GM19099 (cell line): ENCODE results near the gene OSBPL10.

ENCODE experiments used
- POLR2A ChIP-seq: IDR thresholded peaks from 3 replicates; pipeline ENCODE4 v1.6.1; 2011; ENCODE audit warnings: low read depth; ENCODE audit not compliant: insufficient read length; ENCODE audit errors: extremely low read depth

The OSBPL10 gene

GRCh38 chr3:31840252-31840651 is 140.8 kb downstream of the OSBPL10 start:
- no peak for TF ChIP-seq POLR2A

DNA sequence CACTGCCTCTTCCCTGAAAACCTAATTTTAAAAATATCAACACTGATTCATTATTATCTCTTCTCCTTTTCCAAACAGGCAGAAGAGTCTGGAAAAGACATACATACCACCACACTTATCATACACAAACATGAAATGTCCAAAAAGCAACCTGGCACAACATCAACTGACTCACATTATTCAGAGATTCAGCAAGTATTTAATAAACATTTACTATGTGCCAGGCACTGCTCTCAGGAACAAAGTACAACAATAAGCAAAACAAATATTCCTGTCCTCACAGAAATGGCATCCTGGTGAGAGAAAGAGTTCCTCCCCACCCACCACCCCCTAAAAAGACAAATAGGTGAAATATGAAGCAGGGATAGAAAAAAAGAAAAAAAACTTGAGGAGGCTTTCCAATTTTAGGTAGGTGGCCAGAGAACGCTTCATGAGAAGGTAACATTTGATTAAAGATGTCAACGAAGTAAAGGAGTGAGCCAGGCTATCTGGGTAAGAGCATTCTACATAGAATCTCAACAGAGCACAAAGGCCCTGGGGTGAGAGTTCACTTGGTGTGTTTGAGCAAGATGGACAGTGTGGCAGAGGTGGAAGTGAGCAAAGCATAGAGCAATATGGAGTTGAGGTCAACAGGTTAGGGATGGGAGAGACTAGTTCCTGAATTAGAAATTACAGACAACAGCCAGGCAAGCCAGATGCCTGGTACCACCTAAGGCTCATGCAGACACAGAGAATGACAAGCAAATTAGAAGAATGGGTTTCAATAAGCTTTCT is 141.7 kb downstream of the OSBPL10 start:
- TF ChIP-seq POLR2A, result no peak

DNA sequence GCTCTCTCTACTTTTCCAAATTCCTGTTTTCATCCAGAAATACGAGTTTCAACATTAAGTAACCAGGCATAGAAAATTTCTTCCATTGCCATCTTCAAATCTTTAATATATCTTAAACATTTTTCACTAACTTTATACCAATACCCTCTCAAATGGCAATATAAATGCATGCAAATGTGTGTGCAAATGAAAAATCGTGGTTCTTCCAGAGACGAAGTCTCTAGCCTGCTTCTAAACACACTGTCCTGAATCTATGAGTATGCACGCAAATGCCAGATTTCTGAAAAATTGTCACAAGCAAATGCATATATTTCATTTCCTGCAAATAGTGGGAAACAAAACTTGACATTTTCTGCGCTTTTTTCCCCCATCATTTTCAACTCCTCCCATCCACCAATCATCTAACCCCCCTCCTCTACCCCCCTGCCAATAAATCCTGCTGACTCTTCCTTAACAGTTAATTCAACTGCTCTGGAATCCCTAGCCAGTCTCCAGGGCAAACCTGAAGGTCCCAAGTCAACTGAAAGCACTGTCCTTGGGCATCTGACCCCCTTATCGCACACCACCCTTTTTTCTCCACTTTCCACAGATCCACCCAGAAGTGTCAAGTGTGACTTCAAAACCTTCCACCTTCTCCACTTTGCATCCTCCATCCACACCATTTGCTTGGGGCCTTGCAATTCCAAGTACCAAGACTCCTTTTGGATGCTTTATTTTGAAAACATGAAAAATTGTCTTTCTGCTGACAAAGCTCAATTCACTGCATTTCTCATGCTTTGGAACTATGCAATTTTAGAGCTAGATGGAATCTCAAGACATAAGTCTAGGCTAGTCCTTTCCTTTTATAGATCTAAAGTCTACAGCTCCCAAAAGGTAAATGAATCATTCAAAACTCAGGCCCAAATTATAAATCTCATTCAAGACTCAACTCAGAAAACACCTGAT is 144.7 kb downstream of the OSBPL10 start:
- TF ChIP-seq POLR2A, result no peak

DNA sequence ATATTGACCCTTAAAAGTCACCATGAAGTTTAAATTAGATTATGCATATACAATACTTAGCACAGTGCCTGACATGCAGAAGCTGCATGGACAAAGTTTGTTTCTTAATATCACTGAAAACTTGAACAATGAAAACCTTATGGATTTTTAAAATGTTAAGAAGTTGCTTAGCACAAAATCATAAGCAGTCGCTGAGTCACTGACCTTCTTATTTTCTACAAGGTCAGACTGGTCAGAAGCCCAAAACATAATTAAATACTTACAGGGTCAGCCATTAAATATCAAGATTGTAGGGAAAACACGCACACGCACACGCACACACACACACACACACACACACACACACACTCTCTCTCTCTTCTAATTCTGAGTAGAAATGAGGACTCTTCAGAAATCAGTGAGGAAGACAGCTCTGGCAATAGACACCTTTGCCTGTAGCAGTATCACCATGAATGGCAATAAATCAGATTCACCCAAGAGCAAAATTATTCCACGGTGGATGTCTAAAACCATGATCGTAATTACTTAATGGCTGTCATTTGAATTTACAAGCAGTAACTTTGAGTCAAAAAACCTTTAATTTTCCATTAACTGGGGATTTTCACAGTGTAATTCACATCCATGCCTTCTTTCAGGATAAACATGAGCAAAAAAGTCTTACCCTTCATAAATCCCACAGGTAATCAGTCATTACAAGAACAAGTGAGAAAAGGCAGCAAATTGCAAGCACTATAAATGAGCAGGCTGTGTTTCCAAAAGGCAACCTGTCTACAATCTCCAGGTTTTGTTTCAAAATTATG is 147.5 kb downstream of the OSBPL10 start:
- no peak for TF ChIP-seq POLR2A

DNA sequence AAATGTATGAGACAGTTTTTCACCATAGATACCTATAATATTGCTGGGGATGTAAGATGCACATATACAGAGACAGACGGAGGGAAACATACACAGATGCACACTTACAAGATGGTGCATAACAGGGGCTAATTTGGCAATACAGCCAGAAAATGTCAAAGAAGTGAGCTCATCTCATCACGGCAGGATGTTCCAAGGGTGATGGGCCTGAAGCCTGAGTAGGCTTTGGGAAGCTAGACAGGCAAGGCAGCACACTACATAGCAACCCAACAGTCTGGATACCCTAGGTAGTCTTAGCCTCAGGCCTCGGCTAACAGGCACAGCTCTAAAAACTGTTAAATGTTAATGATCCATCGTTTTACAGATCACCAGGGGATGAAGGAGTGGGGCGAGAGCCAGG is 148.5 kb downstream of the OSBPL10 start:
- TF ChIP-seq POLR2A, result no peak

- TF ChIP-seq POLR2A, result no peak
These were observed 149.5 kb downstream of the OSBPL10 start for GRCh38 chr3:31831591-31831990.

DNA sequence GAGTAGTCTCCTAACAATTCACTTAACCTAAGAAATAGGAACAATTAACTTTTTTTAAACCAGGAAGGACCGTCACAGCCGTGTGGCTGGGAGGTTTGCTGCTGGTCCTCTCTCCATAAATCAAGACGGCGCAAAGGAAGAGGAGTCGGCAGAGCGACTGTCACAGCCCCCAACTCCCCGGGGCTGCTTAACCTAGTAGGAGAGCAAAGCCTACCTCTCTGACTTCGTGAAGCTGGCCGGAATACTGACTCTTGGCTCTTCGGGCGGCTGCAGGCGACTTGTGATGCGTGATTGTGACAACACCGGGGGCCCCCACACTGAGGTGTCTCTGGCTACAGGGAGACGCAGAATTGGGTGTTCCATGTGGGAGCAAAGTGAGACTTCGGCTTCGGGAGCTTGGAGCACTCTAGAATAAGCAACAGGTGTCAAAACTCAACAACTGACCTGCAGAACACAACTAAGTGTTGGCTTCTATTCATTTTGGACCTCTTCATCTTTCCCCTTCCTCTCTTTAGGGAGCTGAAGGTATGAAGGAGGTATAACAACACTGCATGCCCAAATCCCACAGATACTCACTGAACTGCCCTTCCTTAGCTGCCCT is 151.1 kb downstream of the OSBPL10 start:
- TF ChIP-seq POLR2A, result no peak

DNA sequence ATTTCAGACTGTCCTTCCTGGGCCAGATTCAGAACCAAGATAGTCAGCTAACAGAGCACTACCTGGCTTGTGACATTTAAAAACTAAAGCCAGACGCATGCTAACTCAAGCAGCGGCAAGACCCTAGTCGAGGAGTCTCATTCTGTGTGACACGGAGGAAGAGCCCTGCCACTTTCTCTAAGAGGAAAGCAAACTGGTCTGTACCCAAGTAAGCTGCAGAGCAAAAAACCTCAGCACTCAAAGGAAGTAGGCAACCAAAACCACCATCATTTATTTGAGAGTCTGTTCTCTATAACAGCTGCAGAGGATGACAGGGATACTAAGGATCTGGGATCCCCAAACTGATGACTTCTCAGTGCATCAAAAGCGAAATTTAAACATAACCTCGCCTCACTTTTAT is 152.1 kb downstream of the OSBPL10 start:
- TF ChIP-seq POLR2A, result no peak

- TF ChIP-seq POLR2A, result no peak
These were observed 153.1 kb downstream of the OSBPL10 start for GRCh38 chr3:31828007-31828406.

- TF ChIP-seq POLR2A, result no peak
These were observed 157.9 kb downstream of the OSBPL10 start for GRCh38 chr3:31823184-31823583.

DNA sequence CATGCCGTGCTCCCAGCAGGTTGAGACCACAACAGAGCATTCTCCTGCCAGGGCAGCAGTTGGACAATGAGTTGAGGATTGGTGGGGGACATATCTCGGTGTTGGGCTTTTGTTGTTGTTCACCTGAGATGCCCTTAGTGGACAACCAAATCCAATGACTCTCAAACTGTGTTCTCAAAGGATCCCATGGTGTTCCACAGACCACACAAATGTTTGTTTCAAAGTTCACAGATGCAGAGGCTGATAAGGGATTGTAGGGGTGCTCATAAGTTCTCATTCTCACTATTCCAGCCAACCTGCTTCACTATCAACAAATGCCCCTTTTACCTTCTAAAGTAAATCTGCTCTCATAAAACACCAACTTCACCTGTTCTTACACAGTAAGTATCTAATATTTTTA is 159.9 kb downstream of the OSBPL10 start:
- TF ChIP-seq POLR2A, result no peak

DNA sequence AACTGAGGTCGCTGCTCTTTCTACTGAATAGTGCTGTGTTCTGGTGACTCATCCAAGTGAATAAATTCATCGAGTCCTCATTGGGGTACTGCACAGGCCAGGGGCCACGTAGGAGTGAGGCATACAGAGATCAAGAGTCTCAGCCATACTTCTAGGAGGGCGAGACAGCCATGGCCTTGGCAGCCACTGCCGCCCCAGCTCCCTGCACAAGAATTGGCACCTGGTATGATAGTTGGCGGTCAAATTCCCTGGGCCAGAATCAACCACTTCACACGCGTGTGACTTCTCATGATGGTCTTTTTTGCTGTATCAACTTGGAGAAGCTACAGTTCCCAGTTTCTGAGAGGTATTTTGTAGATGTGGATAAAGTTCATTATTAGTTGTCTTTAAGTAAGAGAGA is 161.6 kb downstream of the OSBPL10 start:
- no peak for TF ChIP-seq POLR2A

DNA sequence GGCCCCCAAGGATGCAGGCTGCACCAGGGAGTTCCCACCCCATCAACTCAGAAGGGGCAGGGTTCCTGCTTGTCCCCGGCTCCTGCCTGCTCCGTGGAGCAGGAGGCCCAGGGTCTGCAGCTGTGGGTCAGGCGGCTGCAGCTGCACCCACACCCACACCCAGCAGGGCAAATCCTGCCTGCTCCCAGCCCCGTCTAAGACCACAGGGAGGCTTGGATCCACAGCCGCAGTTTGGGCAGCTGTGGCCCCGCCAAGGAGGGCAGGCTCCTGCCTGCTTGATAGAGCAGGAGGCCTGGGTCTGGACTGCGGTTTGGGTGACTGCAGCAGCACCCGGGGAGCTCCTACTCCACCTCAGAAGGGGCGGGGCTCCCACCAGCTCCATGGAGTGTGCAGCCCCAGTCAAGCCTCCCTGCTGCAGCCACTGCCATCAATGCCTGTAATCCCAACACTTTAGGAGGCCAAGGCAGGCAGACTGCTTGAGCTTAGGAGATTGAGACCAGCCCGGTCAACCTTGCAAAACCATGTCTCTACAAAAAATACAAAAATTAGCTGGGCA is 163.6 kb downstream of the OSBPL10 start:
- no peak for TF ChIP-seq POLR2A

DNA sequence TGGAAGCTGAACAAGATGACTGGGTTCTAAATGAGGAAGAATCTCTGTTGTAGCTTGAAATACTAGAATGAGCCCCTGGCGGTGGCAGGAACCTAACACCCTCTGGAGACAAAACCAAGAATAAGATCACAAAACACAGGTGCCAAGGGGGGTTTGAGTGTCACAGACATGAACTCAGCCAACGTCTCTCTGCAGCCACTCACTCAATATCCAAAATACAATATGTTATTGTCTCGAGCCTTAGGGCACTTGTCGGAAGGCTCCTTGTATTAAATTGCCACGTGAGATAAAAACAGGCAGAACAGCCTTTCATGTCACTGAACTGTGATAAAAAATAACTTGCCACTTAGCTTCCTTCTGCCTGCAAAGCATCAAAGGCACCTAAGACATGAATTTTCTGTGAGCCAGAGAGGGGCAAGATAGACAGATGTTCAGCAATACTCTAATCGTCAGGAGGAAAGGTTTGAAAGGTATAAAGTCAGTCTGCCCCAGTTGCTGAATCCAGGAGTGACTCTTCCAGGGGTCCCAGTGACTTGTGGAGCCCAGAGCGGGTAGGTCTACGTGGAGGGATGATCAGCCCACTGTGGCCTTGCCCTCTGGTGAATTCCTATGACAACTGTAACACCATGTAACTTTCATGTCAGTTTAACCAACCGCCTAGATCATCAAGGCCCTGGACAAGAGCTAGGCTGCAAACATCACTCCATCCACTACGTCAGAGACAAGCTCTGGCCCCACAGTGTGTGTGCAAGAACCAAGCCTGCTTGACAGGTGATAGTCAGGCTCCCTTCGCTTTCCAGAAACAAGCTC is 165.2 kb downstream of the OSBPL10 start:
- no peak for TF ChIP-seq POLR2A
